Ramos (cell line): Measurements from ENCODE around the gene EHMT2.
"Not testable (repeated sequence)": the region's sequence is repeated elsewhere in the genome, so short reads cannot be mapped to it uniquely, and the experiment has no call there.

Experiments used
- in situ Hi-C: fragments of 300-500 bp; cut with MboI; formaldehyde crosslinking; loops from one replicate; pipeline ENCODE4 v1.14.3; 2022; ENCODE audit warnings: low sequenced_read_pairs; ENCODE audit not compliant: unreplicated experiment

The EHMT2 gene

GRCh38 chr6:31897612-31898382, at the start of gene EHMT2:
TSS of gene EHMT2 (minus strand) at chr6:31897698. CDS start at chr6:31897677, 21 bp downstream.
- in situ Hi-C loops = no loop called here

GRCh38 chr6:31947070-31947675, 49.7 kb upstream of the EHMT2 start:
- in situ Hi-C loops = no loop called here

GRCh38 chr6:31946370-31946885, 48.9 kb upstream of the EHMT2 start:
- in situ Hi-C loops = no loop called here

- in situ Hi-C loops = no loop called here
These were observed 48.2 kb upstream of the EHMT2 start, which contains the start of gene CFB for GRCh38 chr6:31945507-31946369. TSS of gene CFB (plus strand) at chr6:31946095. CDS start at chr6:31946222, 127 bp downstream.

GRCh38 chr6:31945154-31945506, 47.6 kb upstream of the EHMT2 start:
- in situ Hi-C loops = no loop called here

- in situ Hi-C loops = no loop called here
These were observed 46.2 kb upstream of the EHMT2 start for GRCh38 chr6:31943742-31944141.

- in situ Hi-C loops = no loop called here
These were observed 42.8 kb upstream of the EHMT2 start for GRCh38 chr6:31940256-31940664.

- in situ Hi-C loops = no loop called here
These were observed 38.3 kb upstream of the EHMT2 start for GRCh38 chr6:31935823-31936222.

GRCh38 chr6:31935021-31935420, 37.5 kb upstream of the EHMT2 start:
- in situ Hi-C loops = no loop called here

GRCh38 chr6:31933537-31933936, 36.0 kb upstream of the EHMT2 start:
- in situ Hi-C loops = no loop called here

- in situ Hi-C loops = not testable (repeated sequence)
These were observed 34.6 kb upstream of the EHMT2 start for GRCh38 chr6:31932137-31932536.

- in situ Hi-C loops = no loop called here
These were observed 33.5 kb upstream of the EHMT2 start for GRCh38 chr6:31930962-31931361.

GRCh38 chr6:31928672-31928939, 31.1 kb upstream of the EHMT2 start:
- in situ Hi-C loops = no loop called here

- in situ Hi-C loops = no loop called here
These were observed 30.6 kb upstream of the EHMT2 start for GRCh38 chr6:31927863-31928671.

GRCh38 chr6:31927242-31927862, 29.9 kb upstream of the EHMT2 start, which contains the start of gene C2:
TSS of gene C2 (plus strand) at chr6:31927717. CDS start at chr6:31927753, 36 bp downstream.
- in situ Hi-C loops = no loop called here

GRCh38 chr6:31922942-31923341, 25.4 kb upstream of the EHMT2 start:
- in situ Hi-C loops = no loop called here

- in situ Hi-C loops = no loop called here
These were observed 23.3 kb upstream of the EHMT2 start for GRCh38 chr6:31920811-31921210.

GRCh38 chr6:31919624-31920303, 22.3 kb upstream of the EHMT2 start:
- in situ Hi-C loops = no loop called here

GRCh38 chr6:31918069-31918720, 20.7 kb upstream of the EHMT2 start:
- in situ Hi-C loops = no loop called here
